IMR-90 (cell line): ENCODE data around the gene COMP. TPM values are rescaled to one million over a fixed set of nuclear protein-coding genes. Genes with fewer than 3 reads are reported as not detected.

Experiments
- ATAC-seq: fragments of 200-7000 bp; cut with Tn5 transposase; 2 replicates; pipeline ENCODE4 v1.9.1; 2020; ENCODE audit warnings: low read depth, mild to moderate bottlenecking, moderate library complexity
- BruUV-seq: library from RNA; stranded (reverse); fragments of 400-500 nt; replicated peaks from 2 replicates; lab custom pipeline; 2021; lab: Mats Ljungman, UMichigan
- CTCF ChIA-PET: fragments of 300-600 bp; formaldehyde crosslinking; extraction: SDS; loops from one replicate; lab custom pipeline; 2021; ENCODE audit warnings: antibody characterized with exemption; lab: Yijun Ruan, JAX
- POLR2A ChIA-PET: fragments of 300-600 bp; sonication (Branson Sonifier 250); formaldehyde crosslinking; loops from one replicate; lab custom pipeline; 2022; ENCODE audit warnings: antibody characterized with exemption; ENCODE audit not compliant: unreplicated experiment; lab: Charles Lee
- DNase-seq: peaks from one replicate; pipeline ENCODE4 v3.0.0; 2013
- H2AFZ ChIP-seq: replicated peaks from 2 replicates; pipeline ENCODE3; 2013; ENCODE audit warnings: low read length, mild to moderate bottlenecking; ENCODE audit not compliant: poor library complexity
- H2AK5ac ChIP-seq: 2 replicates; pipeline ENCODE4 v1.6.1; 2013; ENCODE audit warnings: low read depth, low read length, inconsistent platforms
- H2AK9ac ChIP-seq: replicated peaks from 2 replicates; pipeline ENCODE3; 2013; ENCODE audit warnings: mild to moderate bottlenecking, low read depth, low read length, moderate library complexity; ENCODE audit not compliant: poor library complexity
- H2BK120ac ChIP-seq: 2 replicates; pipeline ENCODE4 v1.6.1; 2013; ENCODE audit warnings: low read depth, low read length, inconsistent platforms
- H2BK15ac ChIP-seq: 3 replicates; pipeline ENCODE4 v1.6.1; 2013; ENCODE audit warnings: low read depth, low read length, inconsistent platforms
- H2BK20ac ChIP-seq: 2 replicates; pipeline ENCODE4 v1.6.1; 2013; ENCODE audit warnings: low read depth, mild to moderate bottlenecking, inconsistent platforms, low read length, moderate library complexity
- H2BK5ac ChIP-seq: 2 replicates; pipeline ENCODE4 v1.6.1; 2013; ENCODE audit warnings: mild to moderate bottlenecking, low read depth, low read length, inconsistent platforms; ENCODE audit not compliant: poor library complexity, severe bottlenecking
- H3K14ac ChIP-seq: replicated peaks from 2 replicates; pipeline ENCODE4 v1.6.1; 2013; ENCODE audit warnings: low read depth, low read length, inconsistent platforms
- H3K18ac ChIP-seq: 2 replicates; pipeline ENCODE4 v1.6.1; 2013; ENCODE audit warnings: low read depth, low read length, control low read depth
- H3K23ac ChIP-seq: 2 replicates; pipeline ENCODE4 v1.6.1; 2013; ENCODE audit warnings: low read depth, low read length, inconsistent platforms
- H3K27ac ChIP-seq: 2 replicates; pipeline ENCODE4 v1.5.1; 2013; ENCODE audit warnings: mild to moderate bottlenecking, control low read depth, low read length; ENCODE audit not compliant: insufficient read depth
- H3K27me3 ChIP-seq: 2 replicates; pipeline ENCODE4 v1.6.1; 2013; ENCODE audit warnings: low read length; ENCODE audit not compliant: control insufficient read depth, insufficient read depth
- H3K36me3 ChIP-seq: 2 replicates; pipeline ENCODE4 v1.6.1; 2013; ENCODE audit warnings: low read length, mixed read lengths; ENCODE audit not compliant: control insufficient read depth, insufficient read depth
- H3K4ac ChIP-seq: 2 replicates; pipeline ENCODE4 v1.6.1; 2013; ENCODE audit warnings: low read depth, low read length, inconsistent platforms
- H3K4me1 ChIP-seq: 2 replicates; pipeline ENCODE4 v1.6.1; 2013; ENCODE audit warnings: low read length, mixed read lengths; ENCODE audit not compliant: control insufficient read depth, insufficient read depth
- H3K4me2 ChIP-seq: 2 replicates; pipeline ENCODE4 v1.6.1; 2013; ENCODE audit warnings: low read depth, mild to moderate bottlenecking, control low read depth, low read length, moderate library complexity
- H3K4me3 ChIP-seq: 2 replicates; pipeline ENCODE4 v1.5.1; 2013; ENCODE audit warnings: low read depth, mild to moderate bottlenecking, control low read depth, low read length, moderate library complexity; ENCODE audit not compliant: insufficient read depth
- H3K56ac ChIP-seq: 2 replicates; pipeline ENCODE4 v1.6.1; 2013; ENCODE audit warnings: low read length, inconsistent platforms; ENCODE audit not compliant: insufficient read depth; ENCODE audit errors: extremely low read depth
- H3K79me1 ChIP-seq, 2 experiments: 2 replicates each; pipeline ENCODE4 v1.6.1; 2013; ENCODE audit warnings: low read length in 2 of 2, inconsistent platforms in 1 of 2, low read depth in 1 of 2
- H3K9ac ChIP-seq: 2 replicates; pipeline ENCODE4 v1.6.1; 2013; ENCODE audit warnings: low read depth, low read length, control low read depth
- H3K9me1 ChIP-seq: 2 replicates; pipeline ENCODE4 v1.6.1; 2013; ENCODE audit warnings: low read length, inconsistent platforms; ENCODE audit not compliant: insufficient read depth
- H3K9me3 ChIP-seq: 2 replicates; pipeline ENCODE4 v1.6.1; 2013; ENCODE audit warnings: low read length; ENCODE audit not compliant: control insufficient read depth, insufficient read depth
- H4K20me1 ChIP-seq: 2 replicates; pipeline ENCODE4 v1.6.1; 2013; ENCODE audit warnings: low read length, inconsistent platforms; ENCODE audit not compliant: insufficient read depth
- H4K5ac ChIP-seq: 2 replicates; pipeline ENCODE4 v1.6.1; 2013; ENCODE audit warnings: mild to moderate bottlenecking, low read depth, low read length, control low read depth
- H4K8ac ChIP-seq, 2 experiments: 2 replicates each; pipeline ENCODE4 v1.6.1; 2013; ENCODE audit warnings: low read depth in 2 of 2, low read length in 2 of 2, control low read depth in 1 of 2, inconsistent platforms in 1 of 2
- H4K91ac ChIP-seq: 2 replicates; pipeline ENCODE4 v1.6.1; 2013; ENCODE audit warnings: low read depth, low read length, inconsistent platforms; ENCODE audit not compliant: insufficient read depth
- BHLHE40 ChIP-seq: fragments of 150-350 bp; IDR thresholded peaks from 2 replicates; pipeline ENCODE4 v1.6.1; 2016; ENCODE audit warnings: mild to moderate bottlenecking, low read depth, low read length
- CEBPB ChIP-seq: IDR thresholded peaks from 2 replicates; pipeline ENCODE4 v1.6.1; 2012; ENCODE audit warnings: low read depth, low read length, improper control_type of control experiment
- CHD1 ChIP-seq: IDR thresholded peaks from 2 replicates; pipeline ENCODE4 v1.6.1; 2012; ENCODE audit warnings: low read depth, low read length, improper control_type of control experiment
- CTCF ChIP-seq: conservative IDR thresholded peaks from 2 replicates; pipeline ENCODE4 v1.5.1; 2012; ENCODE audit warnings: mild to moderate bottlenecking, low read depth, low read length, improper control_type of control experiment
- ELK1 ChIP-seq: fragments of 150-350 bp; IDR thresholded peaks from 2 replicates; pipeline ENCODE4 v1.6.1; 2016; ENCODE audit warnings: low read depth, mild to moderate bottlenecking, low read length, moderate library complexity, borderline replicate concordance
- FOS ChIP-seq: fragments of 150-350 bp; IDR thresholded peaks from 2 replicates; pipeline ENCODE4 v1.6.1; 2016; ENCODE audit warnings: low read depth, low read length
- MAFK ChIP-seq: IDR thresholded peaks from 2 replicates; pipeline ENCODE4 v1.6.1; 2012; ENCODE audit warnings: low read depth, low read length, improper control_type of control experiment
- MAZ ChIP-seq: IDR thresholded peaks from 2 replicates; pipeline ENCODE4 v1.6.1; 2012; ENCODE audit warnings: low read depth, mild to moderate bottlenecking, low read length, improper control_type of control experiment, moderate library complexity, borderline replicate concordance
- MXI1 ChIP-seq: IDR thresholded peaks from 2 replicates; pipeline ENCODE4 v1.6.1; 2012; ENCODE audit warnings: low read depth, mild to moderate bottlenecking, low read length, moderate library complexity, borderline replicate concordance
- NFE2L2 ChIP-seq: fragments of 150-350 bp; IDR thresholded peaks from 2 replicates; pipeline ENCODE4 v1.6.1; 2016; ENCODE audit warnings: low read depth, mild to moderate bottlenecking, low read length
- POLR2A ChIP-seq: IDR thresholded peaks from 2 replicates; pipeline ENCODE4 v1.6.1; 2012; ENCODE audit warnings: mild to moderate bottlenecking, low read depth, low read length
- RAD21 ChIP-seq: IDR thresholded peaks from 2 replicates; pipeline ENCODE4 v1.6.1; 2012; ENCODE audit warnings: low read length, improper control_type of control experiment
- RCOR1 ChIP-seq: IDR thresholded peaks from 2 replicates; pipeline ENCODE4 v1.6.1; 2012; ENCODE audit warnings: mild to moderate bottlenecking, low read length, improper control_type of control experiment; ENCODE audit not compliant: insufficient replicate concordance
- RFX5 ChIP-seq: IDR thresholded peaks from 2 replicates; pipeline ENCODE4 v1.8.0; 2012; ENCODE audit warnings: low read depth, mild to moderate bottlenecking, low read length, moderate library complexity
- SMC3 ChIP-seq: fragments of 150-350 bp; IDR thresholded peaks from 2 replicates; pipeline ENCODE4 v1.6.1; 2016; ENCODE audit warnings: low read depth, mild to moderate bottlenecking, antibody characterized with exemption, low read length, moderate library complexity
- USF2 ChIP-seq: fragments of 150-350 bp; IDR thresholded peaks from 2 replicates; pipeline ENCODE4 v1.6.1; 2017; ENCODE audit warnings: mild to moderate bottlenecking, antibody characterized with exemption, low read length, low read depth
- WGBS, 2 experiments: methylation state at CpG; one replicate each; pipeline versions ENCODE4 v1.1.5 to v1.1.7; 2013; ENCODE audit warnings: missing lambda C conversion rate in 2 of 2; ENCODE audit not compliant: insufficient read length in 1 of 2; ENCODE audit errors: extremely low coverage in 2 of 2; 5-methylcytosine and 5-hydroxymethylcytosine counted together
- dilution Hi-C: fragments of 300-500 bp; cut with HindIII; formaldehyde crosslinking; loops from one replicate; pipeline ENCODE4 v1.14.3; 2018; ENCODE audit warnings: low sequenced_read_pairs; ENCODE audit not compliant: unreplicated experiment
- in situ Hi-C: fragments of 300-500 bp; cut with MboI; formaldehyde crosslinking; loops from 3 replicates; pipeline ENCODE4 v1.14.3; 2019; ENCODE audit warnings: low sequenced_read_pairs, inconsistent platforms, mixed read lengths
- intact Hi-C: fragments of 100-400 bp; cut with micrococcal nuclease; formaldehyde crosslinking; loops from 2 replicates; pipeline ENCODE4 v1.10.0; 2022
- polyA plus RNA-seq, 3 experiments: library from polyadenylated mRNA; depleted of rRNA; stranded (reverse); fragments of >200 nt; gene quantifications; 2 replicates each; pipeline ENCODE4 v1.2.3, GENCODE V29; 2012; ENCODE audit warnings: low replicate concordance in 1 of 3
- total RNA-seq: library from RNA; depleted of rRNA; stranded (reverse); fragments of >200 nt; gene quantifications from 2 replicates; pipeline ENCODE4 v1.2.3, GENCODE V29; 2012

The COMP gene
- total and polyA plus RNA-seq, 2 of the 4 experiments (the other 2 are of a cell fraction) = under 0.01 to 0.43 TPM

- Histone ChIP-seq H2BK15ac (no peak overlapping the region), H3K56ac (no peak overlapping the region), H3K36me3 (no peaks in the 10 kb centered on the region), H4K5ac (no peak overlapping the region), H3K9me3 (peaks cover 8% of the 10 kb centered on the region; the same call in 1 of the 2 replicates), H3K14ac (no peak overlapping the region), H3K4ac (no peak overlapping the region), H3K9me1 (no peaks in the 10 kb centered on the region), H2BK120ac (no peak overlapping the region), H3K23ac (no peak overlapping the region), H3K79me1 (no peaks in the 10 kb centered on the region), H3K4me1 (no peaks in the 10 kb centered on the region; the same call in 1 of the 2 replicates), H3K27ac (no peak overlapping the region), H2AK9ac (no peak overlapping the region), H3K4me3 (no peak overlapping the region), H4K8ac (no peak overlapping the region), H3K4me2 (no peak overlapping the region), H2AFZ (no peak overlapping the region), H3K9ac (no peak overlapping the region), H2AK5ac (no peak overlapping the region), H2BK5ac (no peak overlapping the region), H3K18ac (no peak overlapping the region), H3K27me3 (peaks cover 22% of the 10 kb centered on the region), H2BK20ac (no peak overlapping the region), H4K91ac (no peak overlapping the region), H4K20me1 (no peaks in the 10 kb centered on the region)
- in situ Hi-C loops (no loop called here), intact Hi-C loops (no loop called here), dilution Hi-C loops (no loop called here)
- CTCF ChIA-PET = no interaction called here
- DNase-seq (no peak), ATAC-seq (no peak)
- POLR2A ChIA-PET = no interaction called here
- WGBS, 2 experiments = 64% methylated on average over 8 of the region's 15 CpGs; no CpG with 5 or more reads in 1 of the 2 experiments
- no peak for TF ChIP-seq MAFK
- TF ChIP-seq BHLHE40 = no peak
- TF ChIP-seq CTCF = no peak
- no peak for TF ChIP-seq RCOR1
- TF ChIP-seq ELK1 = no peak
- TF ChIP-seq RFX5 = no peak
- no peak for TF ChIP-seq FOS
- TF ChIP-seq MAZ = no peak
- TF ChIP-seq POLR2A = no peak
- no peak for TF ChIP-seq MXI1
- no peak for TF ChIP-seq USF2
- TF ChIP-seq RAD21 = no peak
- TF ChIP-seq NFE2L2 = no peak
- TF ChIP-seq SMC3 = no peak
- TF ChIP-seq CEBPB = no peak
- no peak for TF ChIP-seq CHD1
- BruUV-seq = no TSS peak
These were observed 13.1 kb upstream of the COMP start for GRCh38 chr19:18804139-18804601.
